A549 (cell line): ENCODE results near the gene SRM. TPM values are rescaled to one million over a fixed set of nuclear protein-coding genes. Genes with fewer than 3 reads are reported as not detected.
"Not testable (repeated sequence)": the region's sequence is repeated elsewhere in the genome, so short reads cannot be mapped to it uniquely, and the experiment has no call there.

Experiments
- ATAC-seq, 2 experiments: fragments of 200-7000 bp in 1 of 2; fragments of >200 bp in 1 of 2; cut with Nextera tagmentation in 1 of 2; cut with Tn5 transposase in 1 of 2; 3 replicates each; pipeline versions ENCODE4 v1.8.0 to v1.9.1; 2018 to 2020; ENCODE audit warnings: mild to moderate bottlenecking in 1 of 2, moderate library complexity in 1 of 2
- CTCF ChIA-PET: fragments of 300-600 bp; sonication (Branson Sonifier 250); formaldehyde crosslinking; extraction: SDS; loops from one replicate; lab custom pipeline; 2021; ENCODE audit warnings: antibody characterized with exemption, inconsistent platforms; lab: Yijun Ruan, JAX
- POLR2A ChIA-PET: fragments of 350-600 bp; formaldehyde crosslinking; extraction: SDS; loops from one replicate; lab custom pipeline; 2021; ENCODE audit warnings: antibody characterized with exemption, inconsistent platforms; lab: Yijun Ruan, JAX
- DNase-seq, 2 experiments: peaks; one replicate each; pipeline versions ENCODE4 v3.0.0 to v3.0.0-alpha.2; 2011 to 2016; ENCODE audit warnings: low read depth in 1 of 2, low spot score in 1 of 2
- FAIRE-seq: peaks from 2 replicates; lab custom pipeline; 2011; peaks lifted over from hg19 to GRCh38; lab: Jason Lieb, UNC
- H3K27ac ChIP-seq, 2 experiments: fragments of >200 bp; sonication (Bioruptor Twin); formaldehyde crosslinking; 3 replicates each; pipeline ENCODE4 v1.5.1; 2016 to 2017
- H3K4me1 ChIP-seq: fragments of >200 bp; sonication (Bioruptor Twin); formaldehyde crosslinking; 3 replicates; pipeline ENCODE4 v1.6.1; 2016
- H3K4me2 ChIP-seq: fragments of >200 bp; sonication (Bioruptor Twin); formaldehyde crosslinking; 3 replicates; pipeline ENCODE4 v1.6.1; 2016
- H3K4me3 ChIP-seq: fragments of >200 bp; sonication (Bioruptor Twin); formaldehyde crosslinking; 3 replicates; pipeline ENCODE4 v1.5.1; 2016
- H3K9me3 ChIP-seq: fragments of >200 bp; sonication (Bioruptor Twin); formaldehyde crosslinking; 3 replicates; pipeline ENCODE4 v1.6.1; 2016
- ATOH8 ChIP-seq: fragments of 250-450 bp; sonication (Bioruptor Pico); IDR thresholded peaks from 2 replicates; pipeline ENCODE4 v1.5.0; 2020; ENCODE audit warnings: low read depth, mild to moderate bottlenecking, moderate library complexity
- BCL3 ChIP-seq: fragments of >200 bp; sonication (Bioruptor Twin); formaldehyde crosslinking; IDR thresholded peaks from 3 replicates; pipeline ENCODE4 v1.6.1; 2016
- CBX2 ChIP-seq: fragments of 200-600 bp; sonication (generic); IDR thresholded peaks from 2 replicates; pipeline ENCODE4 v1.6.1; 2016; ENCODE audit warnings: low read depth, mild to moderate bottlenecking, borderline replicate concordance
- ESRRA ChIP-seq: fragments of 150-350 bp; IDR thresholded peaks from 2 replicates; pipeline ENCODE4 v1.6.1; 2014; ENCODE audit warnings: mild to moderate bottlenecking, low read length, borderline replicate concordance
- FOSB ChIP-seq: fragments of 250-450 bp; sonication (Bioruptor Pico); IDR thresholded peaks from 2 replicates; pipeline ENCODE4 v1.5.0; 2020; ENCODE audit warnings: mild to moderate bottlenecking, moderate library complexity
- FOSL2 ChIP-seq, 2 experiments: fragments of 450-650 bp in 1 of 2; fragments of >200 bp in 1 of 2; sonication (Bioruptor Twin) in 1 of 2; formaldehyde crosslinking; IDR thresholded peaks; 2 replicates each; pipeline versions ENCODE4 v1.5.0 to v1.6.1; 2016 to 2020; ENCODE audit warnings: mild to moderate bottlenecking in 1 of 2, moderate library complexity in 1 of 2
- GATA3 ChIP-seq: IDR thresholded peaks from 2 replicates; pipeline ENCODE4 v1.6.1; 2012; ENCODE audit warnings: borderline replicate concordance
- HES2 ChIP-seq: fragments of >200 bp; sonication (Bioruptor Twin); formaldehyde crosslinking; IDR thresholded peaks from 2 replicates; pipeline ENCODE4 v1.6.1; 2016
- HOXB13 ChIP-seq: fragments of 250-450 bp; sonication (Bioruptor Pico); IDR thresholded peaks from 2 replicates; pipeline ENCODE4 v1.5.0; 2020; ENCODE audit warnings: low read depth, mild to moderate bottlenecking, moderate library complexity
- JUN ChIP-seq, 2 experiments: fragments of >200 bp; sonication (Bioruptor Twin); formaldehyde crosslinking; IDR thresholded peaks; 2 replicates in 1 of 2; 3 replicates in 1 of 2; pipeline ENCODE4 v1.6.1; 2016 to 2017
- JUNB ChIP-seq: fragments of >200 bp; sonication (Bioruptor Twin); formaldehyde crosslinking; IDR thresholded peaks from 2 replicates; pipeline ENCODE4 v1.6.1; 2016
- KDM1A ChIP-seq: fragments of 200-600 bp; sonication (generic); IDR thresholded peaks from 2 replicates; pipeline ENCODE4 v1.6.1; 2016; ENCODE audit warnings: low read depth, mild to moderate bottlenecking
- KDM5A ChIP-seq: fragments of 200-600 bp; sonication (generic); IDR thresholded peaks from 2 replicates; pipeline ENCODE4 v1.6.1; 2016; ENCODE audit warnings: antibody characterized with exemption, mild to moderate bottlenecking
- MAFK ChIP-seq: fragments of 450-650 bp; IDR thresholded peaks from 2 replicates; pipeline ENCODE4 v1.6.1; 2014; ENCODE audit not compliant: partially characterized antibody
- MAX ChIP-seq: IDR thresholded peaks from 2 replicates; pipeline ENCODE4 v1.6.1; 2012
- MAZ ChIP-seq: fragments of 150-350 bp; IDR thresholded peaks from 2 replicates; pipeline ENCODE4 v1.6.1; 2014; ENCODE audit warnings: antibody characterized with exemption, low read depth, low read length, borderline replicate concordance
- NFE2L2 ChIP-seq: fragments of 150-350 bp; conservative IDR thresholded peaks from 2 replicates; pipeline ENCODE4 v1.6.1; 2014; ENCODE audit warnings: low read length
- NPAS2 ChIP-seq: fragments of 250-450 bp; sonication (Bioruptor Pico); IDR thresholded peaks from 2 replicates; pipeline ENCODE4 v1.8.0; 2022; ENCODE audit warnings: mild to moderate bottlenecking, moderate library complexity, borderline replicate concordance
- PHF8 ChIP-seq: fragments of 200-600 bp; sonication (generic); IDR thresholded peaks from 2 replicates; pipeline ENCODE4 v1.6.1; 2016; ENCODE audit warnings: low read depth, mild to moderate bottlenecking, antibody characterized with exemption, moderate library complexity, borderline replicate concordance
- POLR2AphosphoS2 ChIP-seq: conservative IDR thresholded peaks from 2 replicates; pipeline ENCODE4 v1.6.1; 2012; ENCODE audit warnings: low read length, improper control_type of control experiment, inconsistent platforms
- RARB ChIP-seq: fragments of 250-450 bp; sonication (Bioruptor Pico); IDR thresholded peaks from 2 replicates; pipeline ENCODE4 v1.8.0; 2021; ENCODE audit warnings: mild to moderate bottlenecking, moderate library complexity
- RCOR1 ChIP-seq: fragments of 150-350 bp; IDR thresholded peaks from 2 replicates; pipeline ENCODE4 v1.6.1; 2014; ENCODE audit warnings: antibody characterized with exemption, low read length, low read depth
- SMC3 ChIP-seq: fragments of >200 bp; sonication (Bioruptor Twin); formaldehyde crosslinking; IDR thresholded peaks from 3 replicates; pipeline ENCODE4 v1.6.1; 2018; ENCODE audit warnings: inconsistent platforms
- TP53 ChIP-seq: fragments of 250-450 bp; sonication (Bioruptor Pico); IDR thresholded peaks from 2 replicates; pipeline ENCODE4 v1.5.0; 2021; ENCODE audit warnings: mild to moderate bottlenecking, moderate library complexity
- ZC3H11A ChIP-seq: fragments of 450-650 bp; IDR thresholded peaks from 2 replicates; pipeline ENCODE4 v1.6.1; 2014; ENCODE audit warnings: antibody characterized with exemption, mild to moderate bottlenecking
- ZSCAN20 ChIP-seq: fragments of 250-450 bp; sonication (Bioruptor Pico); IDR thresholded peaks from 2 replicates; pipeline ENCODE4 v1.8.0; 2022; ENCODE audit warnings: mild to moderate bottlenecking, moderate library complexity
- WGBS: methylation state at CpG from one replicate; pipeline ENCODE4 v1.1.6; 2017; ENCODE audit errors: missing lambda C conversion rate; 5-methylcytosine and 5-hydroxymethylcytosine counted together
- polyA plus RNA-seq, 4 experiments: library from polyadenylated mRNA; depleted of rRNA in 3 of 4; stranded (reverse); fragments of >200 nt; fragmentation: RNase III in 1 of 4; extraction: RNeasy Plus Mini Kit Qiagen cat#74134 plus additional on column Dnase treatment in 1 of 4; gene quantifications; 2 replicates in 3 of 4; 3 replicates in 1 of 4; pipeline ENCODE4 v1.2.3, GENCODE V29; 2011 to 2017

SRM gene
- polyA plus RNA-seq, 2 of the 4 experiments (the other 2 are of a cell fraction), result 30.8 to 87.8 TPM

- no peaks in the 10 kb centered on the region for H3K4me1 ChIP-seq
- FAIRE-seq, result no peak
- POLR2A ChIA-PET, result no interaction called here
- TF ChIP-seq PHF8, result no peak
- no peak for TF ChIP-seq GATA3
- no peak for TF ChIP-seq ZSCAN20
- TF ChIP-seq HES2, result no peak
- TF ChIP-seq SMC3, result no peak
- TF ChIP-seq ZC3H11A, result no peak
- TF ChIP-seq MAZ, result no peak
- TF ChIP-seq ATOH8 (CRISPR knock-in tag), result no peak
- TF ChIP-seq JUNB, result no peak
- TF ChIP-seq NPAS2, result no peak
- TF ChIP-seq NFE2L2, result no peak
- TF ChIP-seq POLR2AphosphoS2, result no peak
- no peak for TF ChIP-seq HOXB13 (CRISPR knock-in tag)
- TF ChIP-seq FOSB (CRISPR knock-in tag), result no peak
- no peak for TF ChIP-seq MAX
- TF ChIP-seq CBX2, result no peak
- no peak for TF ChIP-seq ESRRA
- TF ChIP-seq RARB (CRISPR knock-in tag), result no peak
- TF ChIP-seq, all 56 proteins: peak for 0
- Histone ChIP-seq H3K4me3 (no peak overlapping the region), H3K9me3 (no peaks in the 10 kb centered on the region), H3K4me2 (no peak overlapping the region), H3K27ac (no peak overlapping the region)
- ATAC-seq (no peak), DNase-seq (no peak)
- WGBS, result 85% methylated on average over 11 of the region's 12 CpGs
- CTCF ChIA-PET, result interaction anchor here (0.8 kb wide), 2 partner anchors 20 to 43 kb away, joined by 3 read pairs; no protein-coding TSS in a partner anchor
Observed at GRCh38 chr1:11080931-11081330, 21.1 kb upstream of the SRM start.

- DNase-seq (no peak), FAIRE-seq (no peak), ATAC-seq (no peak)
- Histone ChIP-seq H3K9me3 (no peaks in the 10 kb centered on the region), H3K27ac (no peak overlapping the region), H3K4me1 (no peaks in the 10 kb centered on the region), H3K4me3 (no peak overlapping the region), H3K4me2 (no peak overlapping the region)
- ChIA-PET CTCF (interaction anchor here (0.6 to 2.4 kb wide), 2 partner anchors 41 to 66 kb away, joined by 3 to 11 read pairs; no protein-coding TSS in a partner anchor), POLR2A (no interaction called here)
- 100% methylated on average over 2 of the region's 2 CpGs for WGBS
- TF ChIP-seq TP53 (CRISPR knock-in tag) (no peak), POLR2AphosphoS2 (no peak), FOSL2 (IDR thresholded peaks at IDR 0.05) (no peak), FOSL2 (CRISPR knock-in tag; IDR thresholded peaks at IDR 0.05) (no peak), JUN (IDR thresholded peaks at IDR 0.05) (no peak), HOXB13 (CRISPR knock-in tag) (no peak), BCL3 (no peak), RCOR1 (no peak), MAFK (no peak), RARB (CRISPR knock-in tag) (no peak), KDM5A (no peak), KDM1A (no peak), NFE2L2 (no peak), GATA3 (no peak)
Observed at GRCh38 chr1:11078631-11079030, 18.8 kb upstream of the SRM start.

GRCh38 chr1:11073398-11073797 lies 13.6 kb upstream of the SRM start:
- POLR2A ChIA-PET, ATAC-seq, H3K4me1 ChIP-seq, CTCF ChIA-PET, H3K27ac ChIP-seq, H3K9me3 ChIP-seq, DNase-seq, H3K4me2 ChIP-seq, H3K4me3 ChIP-seq, FAIRE-seq: not testable (repeated sequence)
- 95% methylated on average over 7 of the region's 7 CpGs for WGBS
